Suprapubic skin (tissue), 4 donors: ENCODE measurements around the gene LAMA5.

Experiments
- POLR2A ChIP-seq, 2 donors: fragments of 450-650 bp; IDR thresholded peaks; one replicate each; pipeline ENCODE4 v1.6.1; 2017; ENCODE audit warnings: antibody characterized with exemption in 2 of 2, mild to moderate bottlenecking in 2 of 2, moderate library complexity in 2 of 2
- POLR2AphosphoS5 ChIP-seq, 3 donors: sonication (generic); formaldehyde crosslinking; IDR thresholded peaks; one replicate each; pipeline ENCODE4 v1.6.1; 2017; ENCODE audit warnings: antibody characterized with exemption in 3 of 3
- TF ChIP-seq, protein P1 (sequence below), 2 donors: fragments of 200-600 bp in 1 of 2; fragments of 450-650 bp in 1 of 2; sonication (generic) in 1 of 2; IDR thresholded peaks; one replicate each; pipeline ENCODE4 v1.5.1; 2016 to 2019; ENCODE audit warnings: antibody characterized with exemption in 2 of 2, mild to moderate bottlenecking in 1 of 2, moderate library complexity in 1 of 2

GRCh38 chr20:62307226-62308101 is 59.6 kb downstream of the LAMA5 start:
- TF ChIP-seq, protein P1, sequence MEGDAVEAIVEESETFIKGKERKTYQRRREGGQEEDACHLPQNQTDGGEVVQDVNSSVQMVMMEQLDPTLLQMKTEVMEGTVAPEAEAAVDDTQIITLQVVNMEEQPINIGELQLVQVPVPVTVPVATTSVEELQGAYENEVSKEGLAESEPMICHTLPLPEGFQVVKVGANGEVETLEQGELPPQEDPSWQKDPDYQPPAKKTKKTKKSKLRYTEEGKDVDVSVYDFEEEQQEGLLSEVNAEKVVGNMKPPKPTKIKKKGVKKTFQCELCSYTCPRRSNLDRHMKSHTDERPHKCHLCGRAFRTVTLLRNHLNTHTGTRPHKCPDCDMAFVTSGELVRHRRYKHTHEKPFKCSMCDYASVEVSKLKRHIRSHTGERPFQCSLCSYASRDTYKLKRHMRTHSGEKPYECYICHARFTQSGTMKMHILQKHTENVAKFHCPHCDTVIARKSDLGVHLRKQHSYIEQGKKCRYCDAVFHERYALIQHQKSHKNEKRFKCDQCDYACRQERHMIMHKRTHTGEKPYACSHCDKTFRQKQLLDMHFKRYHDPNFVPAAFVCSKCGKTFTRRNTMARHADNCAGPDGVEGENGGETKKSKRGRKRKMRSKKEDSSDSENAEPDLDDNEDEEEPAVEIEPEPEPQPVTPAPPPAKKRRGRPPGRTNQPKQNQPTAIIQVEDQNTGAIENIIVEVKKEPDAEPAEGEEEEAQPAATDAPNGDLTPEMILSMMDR (IDR thresholded peaks at IDR 0.05): no peak
- no peak for TF ChIP-seq POLR2AphosphoS5 (IDR thresholded peaks at IDR 0.05)
- TF ChIP-seq POLR2A (IDR thresholded peaks at IDR 0.05): no peak
